Measurements from ENCODE around the gene KCNH1. TPM values are rescaled to one million over a fixed set of nuclear protein-coding genes. Genes with fewer than 3 reads are reported as not detected.

Gene KCNH1
- total RNA-seq, 1 experiment from 2014 or later = 0.17 TPM

GRCh38 chr1:210800756-210801155 lies 333.2 kb downstream of the KCNH1 start:
- ATAC-seq (no peak), DNase-seq (ENCODE audit: low spot score) (no peak)
- Mint-ChIP-seq H3K27ac (no peak overlapping the region), H3K9me3 (no peaks in the 10 kb centered on the region), H3K27me3 (ENCODE audit: low read depth) (no peaks in the 10 kb centered on the region; the same call in 1 of the 2 replicates), H3K4me1 (no peaks in the 10 kb centered on the region), H3K36me3 (no peaks in the 10 kb centered on the region), H3K4me3 (no peak overlapping the region)
- CTCF ChIA-PET = no interaction called here
- TF ChIP-seq NFATC4 (CRISPR knock-in tag; IDR thresholded peaks at IDR 0.05) = no peak
- POLR2A ChIA-PET = no interaction called here

GRCh38 chr1:210800301-210800700 lies 333.6 kb downstream of the KCNH1 start:
- DNase-seq (ENCODE audit: low spot score) = no peak
- no peaks in the 10 kb centered on the region for H3K4me1 Mint-ChIP-seq
- no peaks in the 10 kb centered on the region for H3K36me3 Mint-ChIP-seq
- ATAC-seq = no peak
- H3K27ac Mint-ChIP-seq = no peak overlapping the region
- H3K27me3 Mint-ChIP-seq (ENCODE audit: low read depth) = no peaks in the 10 kb centered on the region; the same call in 1 of the 2 replicates
- TF ChIP-seq ETV6 (CRISPR knock-in tag; IDR thresholded peaks at IDR 0.05) (no peak), FOXP1 (CRISPR knock-in tag; IDR thresholded peaks at IDR 0.05; ENCODE audit: borderline replicate concordance) (no peak), HMGA2 (CRISPR knock-in tag; IDR thresholded peaks at IDR 0.05) (no peak), ATF6 (CRISPR knock-in tag; IDR thresholded peaks at IDR 0.05) (no peak), JUN (CRISPR knock-in tag; IDR thresholded peaks at IDR 0.05) (no peak), GABPB1 (CRISPR knock-in tag; IDR thresholded peaks at IDR 0.05) (no peak), HMGXB4 (CRISPR knock-in tag; IDR thresholded peaks at IDR 0.05) (no peak), ZNF512 (CRISPR knock-in tag; IDR thresholded peaks at IDR 0.05; ENCODE audit: borderline replicate concordance) (no peak), GRHL2 (CRISPR knock-in tag; IDR thresholded peaks at IDR 0.05; ENCODE audit: insufficient replicate concordance, severe bottlenecking) (no peak), ATF1 (CRISPR knock-in tag; IDR thresholded peaks at IDR 0.05) (no peak), ZNF263 (CRISPR knock-in tag; IDR thresholded peaks at IDR 0.05; ENCODE audit: low read depth) (no peak), TCF7 (CRISPR knock-in tag; IDR thresholded peaks at IDR 0.05; ENCODE audit: low read depth) (no peak), FOXP4 (CRISPR knock-in tag; IDR thresholded peaks at IDR 0.05) (no peak), KAT7 (CRISPR knock-in tag; IDR thresholded peaks at IDR 0.05; ENCODE audit: borderline replicate concordance) (no peak), ZNF671 (CRISPR knock-in tag; IDR thresholded peaks at IDR 0.05) (no peak), FOXJ3 (CRISPR knock-in tag; IDR thresholded peaks at IDR 0.05; ENCODE audit: borderline replicate concordance) (no peak), NFE2L1 (CRISPR knock-in tag; IDR thresholded peaks at IDR 0.05) (no peak), STAT6 (CRISPR knock-in tag; conservative IDR thresholded peaks at IDR 0.05; ENCODE audit: low read depth) (no peak), PREB (CRISPR knock-in tag; IDR thresholded peaks at IDR 0.05; ENCODE audit: borderline replicate concordance) (no peak), ZBTB43 (CRISPR knock-in tag; IDR thresholded peaks at IDR 0.05) (no peak)
- H3K4me3 Mint-ChIP-seq = no peak overlapping the region
- POLR2A ChIA-PET = no interaction called here
- no peaks in the 10 kb centered on the region for H3K9me3 Mint-ChIP-seq
- CTCF ChIA-PET = no interaction called here
